Cardiac fibroblast (primary cell): ENCODE results near the gene HDGF.

Experiments used
- DNase-seq, 2 donors: peaks; one replicate each; pipeline versions ENCODE4 v3.0.0 to v3.0.0-alpha.2; 2010; ENCODE audit warnings: low read depth in 2 of 2
- H3K4me3 ChIP-seq, 2 donors: replicated peaks in 1 of 2; 1 replicate in 1 of 2; 2 replicates in 1 of 2; pipeline ENCODE4 v1.5.1; 2011; ENCODE audit warnings: low read depth in 2 of 2, low read length in 2 of 2, mild to moderate bottlenecking in 2 of 2, moderate library complexity in 1 of 2
- CTCF ChIP-seq: IDR thresholded peaks from one replicate; pipeline ENCODE4 v1.5.1; 2011; ENCODE audit warnings: low read depth, mild to moderate bottlenecking, low read length, inconsistent platforms

The HDGF gene

GRCh38 chr1:156705321-156705917 lies 46.1 kb downstream of the HDGF start, which contains the start of gene CRABP2:
Gene CRABP2 (minus strand): TSS chr1:156705583. CDS start chr1:156705446, 137 bp downstream.
- no peak for DNase-seq
- H3K4me3 ChIP-seq: peak within 1 kb of the TSS; percentile 36 to 42
- TF ChIP-seq CTCF: no peak

GRCh38 chr1:156704930-156705320 lies 46.5 kb downstream of the HDGF start:
- TF ChIP-seq CTCF: no peak
- peak overlapping the region; percentile 21 to 42 for H3K4me3 ChIP-seq
- peak; percentile 64 to 67 for DNase-seq

GRCh38 chr1:156704166-156704711 lies 47.2 kb downstream of the HDGF start:
- TF ChIP-seq CTCF: no peak

GRCh38 chr1:156703741-156704140 lies 47.7 kb downstream of the HDGF start:
- H3K4me3 ChIP-seq: peak overlapping the region in 1 of 2 donors; percentile 5
- no peak for TF ChIP-seq CTCF

More at GRCh38 chr1:156704166-156704711, 47.2 kb downstream of the HDGF start:
- DNase-seq: no peak
- H3K4me3 ChIP-seq: peak overlapping the region in 1 of 2 donors; percentile 42

GRCh38 chr1:156703336-156703735 lies 48.1 kb downstream of the HDGF start:
- no peak for TF ChIP-seq CTCF

More at GRCh38 chr1:156703741-156704140, 47.7 kb downstream of the HDGF start:
- no peak for DNase-seq

GRCh38 chr1:156700736-156701531 lies 50.5 kb downstream of the HDGF start:
- no peak for TF ChIP-seq CTCF
- H3K4me3 ChIP-seq: no peak overlapping the region
- DNase-seq: no peak

More at GRCh38 chr1:156703336-156703735, 48.1 kb downstream of the HDGF start:
- no peak overlapping the region for H3K4me3 ChIP-seq
- DNase-seq: no peak
